ENCODE data around the gene IFFO2. TPM values are rescaled to one million over a fixed set of nuclear protein-coding genes. Genes with fewer than 3 reads are reported as not detected.

The IFFO2 gene
- total RNA-seq, 2 donors from 2014 or later, result 4.6 to 6.4 TPM

GRCh38 chr1:18869847-18870594 is 86.5 kb downstream of the IFFO2 start:
- peaks cover 11% of the 10 kb centered on the region for H3K27me3 ChIP-seq (ENCODE audit: control insufficient read depth, insufficient read depth, low read length, poor library complexity, severe bottlenecking)
- WGBS, 2 experiments (ENCODE audit: insufficient coverage in 1 of 2, insufficient read length in 1 of 2), result 84 to 92% methylated on average over 6 to 9 of the region's 9 CpGs
- DNase-seq, result no peak

GRCh38 chr1:18868801-18869424 is 87.6 kb downstream of the IFFO2 start:
- Mint-ChIP-seq H3K27ac (no peak overlapping the region), H3K36me3 (ENCODE audit: low read depth) (no peaks in the 10 kb centered on the region), H3K4me1 (no peaks in the 10 kb centered on the region), H3K4me3 (no peak overlapping the region), H3K9me3 (no peaks in the 10 kb centered on the region), H3K27me3 (ENCODE audit: insufficient read depth) (peaks cover 18% of the 10 kb centered on the region)
- Histone ChIP-seq H3K27ac (ENCODE audit: low read depth, low read length) (no peak overlapping the region), H3K27me3 (ENCODE audit: control insufficient read depth, insufficient read depth, low read length, poor library complexity, severe bottlenecking) (peaks cover 11% of the 10 kb centered on the region), H3K9ac (ENCODE audit: extremely low read depth, low read length, poor library complexity, severe bottlenecking) (no peak overlapping the region), H3K4me3 (ENCODE audit: low read length) (no peak overlapping the region), H3K9me3 (ENCODE audit: control insufficient read depth, low read length) (no peaks in the 10 kb centered on the region), H3K4me1 (ENCODE audit: control insufficient read depth, insufficient read depth, low read length) (no peaks in the 10 kb centered on the region), H3K36me3 (ENCODE audit: control insufficient read depth, insufficient read depth, low read length) (no peaks in the 10 kb centered on the region)
- TF ChIP-seq CTCF (conservative IDR thresholded peaks at IDR 0.05), result no peak
- WGBS, 2 experiments (ENCODE audit: insufficient coverage in 1 of 2, insufficient read length in 1 of 2), result 91 to 95% methylated on average over 12 of the region's 12 CpGs
- no peak for DNase-seq

More at GRCh38 chr1:18869847-18870594, 86.5 kb downstream of the IFFO2 start:
- H3K9ac ChIP-seq (ENCODE audit: extremely low read depth, low read length, poor library complexity, severe bottlenecking), result no peak overlapping the region
- no peaks in the 10 kb centered on the region for H3K36me3 ChIP-seq (ENCODE audit: control insufficient read depth, insufficient read depth, low read length)
- Mint-ChIP-seq H3K4me1 (no peaks in the 10 kb centered on the region), H3K27me3 (ENCODE audit: insufficient read depth) (peaks cover 18% of the 10 kb centered on the region), H3K9me3 (no peaks in the 10 kb centered on the region), H3K27ac (no peak overlapping the region), H3K36me3 (ENCODE audit: low read depth) (no peaks in the 10 kb centered on the region), H3K4me3 (no peak overlapping the region)
- no peak overlapping the region for H3K4me3 ChIP-seq (ENCODE audit: low read length)
- H3K9me3 ChIP-seq (ENCODE audit: control insufficient read depth, low read length), result no peaks in the 10 kb centered on the region
- no peak overlapping the region for H3K27ac ChIP-seq (ENCODE audit: low read depth, low read length)
- H3K4me1 ChIP-seq (ENCODE audit: control insufficient read depth, insufficient read depth, low read length), result no peaks in the 10 kb centered on the region
- no peak for TF ChIP-seq CTCF (conservative IDR thresholded peaks at IDR 0.05)

- H3K4me1 Mint-ChIP-seq, result no peaks in the 10 kb centered on the region
- Histone ChIP-seq H3K9ac (ENCODE audit: extremely low read depth, low read length, poor library complexity, severe bottlenecking) (no peak overlapping the region), H3K4me1 (ENCODE audit: control insufficient read depth, insufficient read depth, low read length) (no peaks in the 10 kb centered on the region), H3K27me3 (ENCODE audit: control insufficient read depth, insufficient read depth, low read length, poor library complexity, severe bottlenecking) (peaks cover 11% of the 10 kb centered on the region), H3K27ac (ENCODE audit: low read depth, low read length) (no peak overlapping the region), H3K36me3 (ENCODE audit: control insufficient read depth, insufficient read depth, low read length) (no peaks in the 10 kb centered on the region), H3K4me3 (ENCODE audit: low read length) (no peak overlapping the region), H3K9me3 (ENCODE audit: control insufficient read depth, low read length) (no peaks in the 10 kb centered on the region)
- no peak for DNase-seq
- H3K27ac Mint-ChIP-seq, result no peak overlapping the region
- peaks cover 18% of the 10 kb centered on the region for H3K27me3 Mint-ChIP-seq (ENCODE audit: insufficient read depth)
- no peaks in the 10 kb centered on the region for H3K36me3 Mint-ChIP-seq (ENCODE audit: low read depth)
- no peak overlapping the region for H3K4me3 Mint-ChIP-seq
- WGBS, 2 experiments (ENCODE audit: insufficient coverage in 1 of 2, insufficient read length in 1 of 2), result 77 to 80% methylated on average over 2 to 5 of the region's 5 CpGs
- no peaks in the 10 kb centered on the region for H3K9me3 Mint-ChIP-seq
- no peak for TF ChIP-seq CTCF (conservative IDR thresholded peaks at IDR 0.05)
These were observed 88.1 kb downstream of the IFFO2 start for GRCh38 chr1:18868354-18868753.

Measured in endodermal cell (in vitro differentiated cells).